CD14-positive monocyte (primary cell): ENCODE results near the gene STRA6. TPM values are rescaled to one million over a fixed set of nuclear protein-coding genes. Genes with fewer than 3 reads are reported as not detected.

Experiments
- DNase-seq, 3 donors: peaks; one replicate each; pipeline ENCODE4 v3.0.0-alpha.2; 2011 to 2022
- H2AFZ ChIP-seq: 2 replicates; pipeline ENCODE4 v1.6.0; 2012; ENCODE audit warnings: mild to moderate bottlenecking, low read depth, low read length, inconsistent platforms; ENCODE audit not compliant: insufficient read depth, poor library complexity, severe bottlenecking
- H3K27ac ChIP-seq, 2 donors: 1 replicate in 1 of 2; 2 replicates in 1 of 2; pipeline ENCODE4 v1.5.1; 2012 to 2013; ENCODE audit warnings: low read length in 2 of 2, control low read depth in 1 of 2, inconsistent platforms in 1 of 2, low read depth in 1 of 2, mild to moderate bottlenecking in 1 of 2
- H3K27me3 ChIP-seq, 2 donors: one replicate each; pipeline versions ENCODE4 v1.6.0 to v1.6.1; 2011 to 2013; ENCODE audit warnings: low read length in 2 of 2; ENCODE audit not compliant: control insufficient read depth in 2 of 2, insufficient read depth in 2 of 2
- H3K36me3 ChIP-seq, 2 donors: replicated peaks in 1 of 2; 1 replicate in 1 of 2; 2 replicates in 1 of 2; pipeline versions ENCODE4 v1.5.1 to v1.6.1; 2012 to 2013; ENCODE audit warnings: low read length in 2 of 2, control low read depth in 1 of 2, inconsistent platforms in 1 of 2, mild to moderate bottlenecking in 1 of 2; ENCODE audit not compliant: insufficient read depth in 2 of 2, control insufficient read depth in 1 of 2
- H3K4me1 ChIP-seq, 2 donors: 1 replicate in 1 of 2; 2 replicates in 1 of 2; pipeline versions ENCODE4 v1.5.1 to v1.6.1; 2012 to 2013; ENCODE audit warnings: low read length in 2 of 2, control low read depth in 1 of 2, inconsistent platforms in 1 of 2, mild to moderate bottlenecking in 1 of 2, moderate library complexity in 1 of 2; ENCODE audit not compliant: insufficient read depth in 2 of 2, control insufficient read depth in 1 of 2
- H3K4me2 ChIP-seq: replicated peaks from 2 replicates; pipeline ENCODE3; 2012; ENCODE audit warnings: low read length, moderate library complexity, mild to moderate bottlenecking; ENCODE audit not compliant: poor library complexity, severe bottlenecking; ENCODE audit errors: extremely low read depth
- H3K4me3 ChIP-seq, 3 experiments: fragments of 200-600 bp in 1 of 3; sonication (generic) in 1 of 3; replicated peaks in 1 of 3; 1 replicate in 2 of 3; 2 replicates in 1 of 3; pipeline ENCODE4 v1.5.1; 2011 to 2013; ENCODE audit warnings: low read length in 3 of 3, mild to moderate bottlenecking in 3 of 3, control low read depth in 2 of 3, low read depth in 2 of 3, inconsistent platforms in 1 of 3, moderate library complexity in 1 of 3
- H3K79me2 ChIP-seq: 2 replicates; pipeline ENCODE4 v1.6.0; 2012; ENCODE audit warnings: mild to moderate bottlenecking, control low read depth, inconsistent platforms, low read length, moderate library complexity; ENCODE audit not compliant: insufficient read depth
- H3K9ac ChIP-seq: 2 replicates; pipeline ENCODE4 v1.6.0; 2017; ENCODE audit warnings: low read length, mild to moderate bottlenecking; ENCODE audit not compliant: insufficient read depth, poor library complexity, severe bottlenecking
- H3K9me3 ChIP-seq, 2 donors: replicated peaks in 1 of 2; 1 replicate in 1 of 2; 2 replicates in 1 of 2; pipeline versions ENCODE4 v1.5.1 to v1.6.1; 2012 to 2013; ENCODE audit warnings: low read length in 2 of 2, control low read depth in 1 of 2; ENCODE audit not compliant: control insufficient read depth in 1 of 2, insufficient read depth in 1 of 2
- H4K20me1 ChIP-seq: 2 replicates; pipeline ENCODE4 v1.6.0; 2012; ENCODE audit warnings: mild to moderate bottlenecking, low read length, control low read depth, moderate library complexity; ENCODE audit not compliant: insufficient read depth
- H3K27ac Mint-ChIP-seq, 7 donors: one replicate each; pipeline ENCODE4 v1.8.0; 2020; ENCODE audit warnings: mild to moderate bottlenecking in 7 of 7, mixed read lengths in 7 of 7, moderate library complexity in 6 of 7, inconsistent platforms in 2 of 7
- H3K27me3 Mint-ChIP-seq, 3 donors: one replicate each; pipeline ENCODE4 v1.8.0; 2021 to 2022; ENCODE audit warnings: low read depth in 3 of 3, mild to moderate bottlenecking in 3 of 3, mixed read lengths in 3 of 3, moderate library complexity in 3 of 3, inconsistent platforms in 1 of 3
- H3K36me3 Mint-ChIP-seq, 2 donors: one replicate each; pipeline ENCODE4 v1.8.0; 2020; ENCODE audit warnings: mixed read lengths in 2 of 2, inconsistent platforms in 1 of 2, mild to moderate bottlenecking in 1 of 2
- H3K4me1 Mint-ChIP-seq: one replicate; pipeline ENCODE4 v1.8.0; 2020; ENCODE audit warnings: mild to moderate bottlenecking, mixed read lengths
- H3K4me3 Mint-ChIP-seq, 2 donors: one replicate each; pipeline ENCODE4 v1.8.0; 2020; ENCODE audit warnings: mild to moderate bottlenecking in 2 of 2, mixed read lengths in 2 of 2, moderate library complexity in 1 of 2
- H3K9me3 Mint-ChIP-seq, 7 donors: one replicate each; pipeline ENCODE4 v1.8.0; 2020 to 2022; ENCODE audit warnings: mixed read lengths in 7 of 7, mild to moderate bottlenecking in 6 of 7, moderate library complexity in 6 of 7, inconsistent platforms in 2 of 7
- CTCF ChIP-seq: fragments of 200-600 bp; IDR thresholded peaks from one replicate; pipeline ENCODE4 v1.8.0; 2022; ENCODE audit warnings: antibody characterized with exemption, mild to moderate bottlenecking
- WGBS: methylation state at CpG from one replicate; pipeline ENCODE4 v1.1.5; 2013; ENCODE audit warnings: missing lambda C conversion rate; ENCODE audit not compliant: insufficient coverage; 5-methylcytosine and 5-hydroxymethylcytosine counted together
- intact Hi-C, 2 donors: fragments of 100-400 bp; cut with micrococcal nuclease; formaldehyde crosslinking; loops; one replicate each; pipeline versions ENCODE4 v1.15.0 to v1.15.1; 2023
- polyA minus RNA-seq: library from RNA; depleted of rRNA, polyadenylated mRNA; stranded (reverse); fragments of >200 nt; gene quantifications from 2 replicates; pipeline ENCODE4 v1.2.3, GENCODE V29; 2012
- polyA plus RNA-seq, 3 donors: library from polyadenylated mRNA; depleted of rRNA in 1 of 3; unstranded in 2 of 3; stranded (reverse) in 1 of 3; fragments of 300-500 nt in 2 of 3; fragments of >200 nt in 1 of 3; fragmentation: Illumina TruSeq in 2 of 3; gene quantifications; 1 replicate in 2 of 3; 2 replicates in 1 of 3; pipeline ENCODE4 v1.2.3, GENCODE V29; 2012 to 2021
- total RNA-seq, 12 experiments: library from RNA in 1 of 12; stranded (reverse) in 1 of 12; fragments of 120-200 nt in 1 of 12; gene quantifications; one replicate each; pipeline ENCODE4 v1.2.4 and lab custom pipeline; 2013 to 2026; ENCODE audit warnings: mixed read lengths in 6 of 12, inconsistent platforms in 1 of 12

The STRA6 gene
- 0.08 TPM for total RNA-seq (2013)
- polyA plus RNA-seq, result not detected
- polyA minus RNA-seq, result not detected in 2 replicates
- 0 to 1.7 (median 0.04) reads per million in 11 experiments for total RNA-seq (lab: John Stamatoyannopoulos, UW)

- no peak within 1 kb of the TSS for H3K4me3 Mint-ChIP-seq
- Histone ChIP-seq H3K4me3 (no peak within 1 kb of the TSS), H3K79me2 (no peaks in the 10 kb centered on the region), H4K20me1 (no peaks in the 10 kb centered on the region), H3K27ac (no peak within 1 kb of the TSS), H3K9me3 (no peaks in the 10 kb centered on the region), H3K36me3 (no peaks in the 10 kb centered on the region), H3K4me2 (no peak within 1 kb of the TSS), H3K27me3 (no peaks in the 10 kb centered on the region), H2AFZ (no peak within 1 kb of the TSS), H3K4me1 (no peaks in the 10 kb centered on the region), H3K9ac (no peak within 1 kb of the TSS)
- H3K27me3 Mint-ChIP-seq, result peaks cover 3 to 9% (median 4%) of the 10 kb centered on the region in 3 donors
- H3K9me3 Mint-ChIP-seq, result no peaks in the 10 kb centered on the region
- DNase-seq, result no peak
- 74% methylated on average over 15 of the region's 26 CpGs for WGBS
- peak within 1 kb of the TSS in 1 of 7 donors; percentile 83 for H3K27ac Mint-ChIP-seq
- peaks cover 1% of the 10 kb centered on the region for H3K4me1 Mint-ChIP-seq
- no peaks in the 10 kb centered on the region for H3K36me3 Mint-ChIP-seq
- no peak for TF ChIP-seq CTCF
- intact Hi-C loops, result no loop called here
Observed at GRCh38 chr15:74202452-74203401, at the start of gene STRA6. STRA6 (minus strand) TSS chr15:74202787; CDS start chr15:74202267, 520 bp downstream.

DNA sequence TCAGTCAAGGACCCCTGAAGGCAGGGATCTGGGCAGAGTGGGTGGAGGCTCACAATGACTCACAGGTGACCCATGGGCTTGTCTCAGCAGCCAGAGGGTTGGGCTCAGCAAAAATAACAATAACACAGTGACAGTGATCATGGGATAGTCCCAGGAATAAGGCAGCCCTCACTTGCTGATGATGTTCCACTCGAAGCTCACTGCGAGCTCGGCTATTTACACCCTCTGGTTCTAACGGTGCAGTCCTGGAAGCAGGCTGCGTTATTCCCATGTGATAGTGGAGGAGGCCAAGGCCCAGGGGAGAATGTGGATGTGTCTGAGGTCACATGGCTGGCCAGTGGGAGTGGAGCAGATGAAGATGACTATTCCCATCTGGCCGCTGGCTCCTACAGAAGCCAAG lies 49.7 kb upstream of the STRA6 start:
- Histone ChIP-seq H3K4me2 (no peak overlapping the region), H3K4me1 (no peaks in the 10 kb centered on the region), H3K27ac (no peak overlapping the region), H3K36me3 (no peaks in the 10 kb centered on the region), H2AFZ (no peak overlapping the region), H3K9me3 (no peaks in the 10 kb centered on the region), H3K27me3 (no peaks in the 10 kb centered on the region), H4K20me1 (no peaks in the 10 kb centered on the region), H3K4me3 (no peak overlapping the region), H3K9ac (no peak overlapping the region), H3K79me2 (no peaks in the 10 kb centered on the region)
- 89% methylated on average over 5 of the region's 6 CpGs for WGBS
- H3K27ac Mint-ChIP-seq, result no peak overlapping the region
- H3K9me3 Mint-ChIP-seq, result no peaks in the 10 kb centered on the region
- no peak for DNase-seq
- no peaks in the 10 kb centered on the region for H3K4me1 Mint-ChIP-seq
- intact Hi-C loops, result no loop called here
- TF ChIP-seq CTCF, result no peak
- no peaks in the 10 kb centered on the region for H3K36me3 Mint-ChIP-seq
- H3K4me3 Mint-ChIP-seq, result no peak overlapping the region
- H3K27me3 Mint-ChIP-seq, result peaks cover 8 to 11% (median 9%) of the 10 kb centered on the region in 3 donors
